SH-SY5Y (cell line): Measurements from ENCODE around the gene NEMP2.

ENCODE experiments used
- GATA2 ChIP-seq: IDR thresholded peaks from 2 replicates; pipeline ENCODE4 v1.6.1; 2011; ENCODE audit warnings: mild to moderate bottlenecking, low read depth, low read length
- GATA3 ChIP-seq: IDR thresholded peaks from 2 replicates; pipeline ENCODE4 v1.6.1; 2011; ENCODE audit warnings: low read depth, mild to moderate bottlenecking, low read length, moderate library complexity

GRCh38 chr2:190554357-190555006 lies 20.0 kb upstream of the NEMP2 start:
- TF ChIP-seq GATA2 (no peak), GATA3 (no peak)
